ENCODE data around the gene EIF5AL1.
"Not testable (repeated sequence)": the region's sequence is repeated elsewhere in the genome, so short reads cannot be mapped to it uniquely, and the experiment has no call there.

The EIF5AL1 gene

GRCh38 chr10:79487296-79488194, 24.8 kb upstream of the EIF5AL1 start:
- DNase-seq (ENCODE audit: low spot score): peak; percentile 69

- DNase-seq (ENCODE audit: low spot score): peak; percentile 13
These were observed 24.0 kb upstream of the EIF5AL1 start for GRCh38 chr10:79488336-79488735.

- DNase-seq (ENCODE audit: low spot score): no peak
These were observed 23.5 kb upstream of the EIF5AL1 start for GRCh38 chr10:79488870-79489269.

- DNase-seq (ENCODE audit: low spot score): no peak
These were observed 21.8 kb upstream of the EIF5AL1 start for GRCh38 chr10:79490400-79491142.

- DNase-seq (ENCODE audit: low spot score): no peak
These were observed 21.0 kb upstream of the EIF5AL1 start for GRCh38 chr10:79491143-79491835.

GRCh38 chr10:79492256-79492655, 20.1 kb upstream of the EIF5AL1 start:
- no peak for DNase-seq (ENCODE audit: low spot score)

GRCh38 chr10:79492839-79493238, 19.5 kb upstream of the EIF5AL1 start:
- DNase-seq (ENCODE audit: low spot score): no peak

- DNase-seq (ENCODE audit: low spot score): no peak
These were observed 18.5 kb upstream of the EIF5AL1 start for GRCh38 chr10:79493806-79494205.

- no peak for DNase-seq (ENCODE audit: low spot score)
These were observed 17.2 kb upstream of the EIF5AL1 start for GRCh38 chr10:79494871-79495705.

GRCh38 chr10:79495791-79496190, 16.5 kb upstream of the EIF5AL1 start:
- DNase-seq (ENCODE audit: low spot score): no peak

GRCh38 chr10:79496896-79497295, 15.4 kb upstream of the EIF5AL1 start:
- no peak for DNase-seq (ENCODE audit: low spot score)

- DNase-seq (ENCODE audit: low spot score): no peak
These were observed 14.0 kb upstream of the EIF5AL1 start for GRCh38 chr10:79498291-79498829.

- peak; percentile 33 for DNase-seq (ENCODE audit: low spot score)
These were observed 9.6 kb upstream of the EIF5AL1 start for GRCh38 chr10:79502561-79503309.

GRCh38 chr10:79503787-79504186, 8.5 kb upstream of the EIF5AL1 start:
- not testable (repeated sequence) for DNase-seq (ENCODE audit: low spot score)

- not testable (repeated sequence) for DNase-seq (ENCODE audit: low spot score)
These were observed 7.8 kb upstream of the EIF5AL1 start for GRCh38 chr10:79504483-79504882.

GRCh38 chr10:79505328-79505727, 7.0 kb upstream of the EIF5AL1 start:
- DNase-seq (ENCODE audit: low spot score): not testable (repeated sequence)

GRCh38 chr10:79505829-79506228, 6.5 kb upstream of the EIF5AL1 start:
- no peak for DNase-seq (ENCODE audit: low spot score)

GRCh38 chr10:79507440-79508167, 4.7 kb upstream of the EIF5AL1 start:
- no peak for DNase-seq (ENCODE audit: low spot score)

GRCh38 chr10:79508245-79508644, 4.1 kb upstream of the EIF5AL1 start:
- DNase-seq (ENCODE audit: low spot score): not testable (repeated sequence)

All from SW480 (cell line).